Measurements from ENCODE around the gene SARDH.

The SARDH gene

GRCh38 chr9:133759946-133760345 lies 21.8 kb upstream of the SARDH start:
- no peak overlapping the region for H3K27ac ChIP-seq (ENCODE audit: low read depth, low read length)

GRCh38 chr9:133759146-133759900 lies 21.2 kb upstream of the SARDH start:
- no peak overlapping the region for H3K4me2 ChIP-seq (ENCODE audit: low read length)
- H3F3A ChIP-seq (ENCODE audit: control insufficient read depth, insufficient read depth), result peaks cover 3% of the 10 kb centered on the region; the same call in 1 of the 2 replicates
- H3K9me3 ChIP-seq (ENCODE audit: control insufficient read depth, insufficient read depth, low read length), result no peaks in the 10 kb centered on the region
- H4K20me1 ChIP-seq (ENCODE audit: control insufficient read depth, insufficient read depth, low read depth, low read length), result no peaks in the 10 kb centered on the region
- H3K79me2 ChIP-seq (ENCODE audit: control insufficient read depth, low read length), result no peaks in the 10 kb centered on the region
- no peak overlapping the region for H3K4me3 ChIP-seq (ENCODE audit: low read length)
- H3K27ac ChIP-seq (ENCODE audit: low read depth, low read length), result no peak overlapping the region
- TF ChIP-seq EZH2phosphoT487 (IDR thresholded peaks at IDR 0.05; ENCODE audit: borderline replicate concordance, low read length) (no peak), CTCF (IDR thresholded peaks at IDR 0.05; ENCODE audit: low read depth, low read length, poor library complexity, severe bottlenecking) (no peak)
- no peaks in the 10 kb centered on the region for H3K4me1 ChIP-seq (ENCODE audit: control insufficient read depth, low read length)
- H3K9me2 ChIP-seq (replicated peaks; ENCODE audit: control insufficient read depth, low read length), result no peaks in the 10 kb centered on the region
- H3K36me3 ChIP-seq (ENCODE audit: control insufficient read depth, low read length), result no peaks in the 10 kb centered on the region
- H3K27me3 ChIP-seq (ENCODE audit: control insufficient read depth, low read length), result no peaks in the 10 kb centered on the region

More at GRCh38 chr9:133759946-133760345, 21.8 kb upstream of the SARDH start:
- peaks cover 3% of the 10 kb centered on the region; the same call in 1 of the 2 replicates for H3F3A ChIP-seq (ENCODE audit: control insufficient read depth, insufficient read depth)
- no peaks in the 10 kb centered on the region for H3K4me1 ChIP-seq (ENCODE audit: control insufficient read depth, low read length)
- H3K9me2 ChIP-seq (replicated peaks; ENCODE audit: control insufficient read depth, low read length), result no peaks in the 10 kb centered on the region
- TF ChIP-seq EZH2phosphoT487 (IDR thresholded peaks at IDR 0.05; ENCODE audit: borderline replicate concordance, low read length) (no peak), CTCF (IDR thresholded peaks at IDR 0.05; ENCODE audit: low read depth, low read length, poor library complexity, severe bottlenecking) (no peak)
- H4K20me1 ChIP-seq (ENCODE audit: control insufficient read depth, insufficient read depth, low read depth, low read length), result no peaks in the 10 kb centered on the region
- no peaks in the 10 kb centered on the region for H3K9me3 ChIP-seq (ENCODE audit: control insufficient read depth, insufficient read depth, low read length)
- no peak overlapping the region for H3K4me2 ChIP-seq (ENCODE audit: low read length)
- H3K27me3 ChIP-seq (ENCODE audit: control insufficient read depth, low read length), result no peaks in the 10 kb centered on the region
- H3K36me3 ChIP-seq (ENCODE audit: control insufficient read depth, low read length), result no peaks in the 10 kb centered on the region
- H3K79me2 ChIP-seq (ENCODE audit: control insufficient read depth, low read length), result no peaks in the 10 kb centered on the region
- H3K4me3 ChIP-seq (ENCODE audit: low read length), result no peak overlapping the region

- Histone ChIP-seq H3K4me2 (ENCODE audit: low read length) (no peak overlapping the region), H3K9me3 (ENCODE audit: control insufficient read depth, insufficient read depth, low read length) (no peaks in the 10 kb centered on the region), H3K27ac (ENCODE audit: low read depth, low read length) (no peak overlapping the region), H3K27me3 (ENCODE audit: control insufficient read depth, low read length) (no peaks in the 10 kb centered on the region), H3K36me3 (ENCODE audit: control insufficient read depth, low read length) (no peaks in the 10 kb centered on the region), H3F3A (ENCODE audit: control insufficient read depth, insufficient read depth) (peaks cover 3% of the 10 kb centered on the region; the same call in 1 of the 2 replicates), H3K4me3 (ENCODE audit: low read length) (no peak overlapping the region), H3K79me2 (ENCODE audit: control insufficient read depth, low read length) (no peaks in the 10 kb centered on the region), H4K20me1 (ENCODE audit: control insufficient read depth, insufficient read depth, low read depth, low read length) (no peaks in the 10 kb centered on the region), H3K4me1 (ENCODE audit: control insufficient read depth, low read length) (no peaks in the 10 kb centered on the region), H3K9me2 (replicated peaks; ENCODE audit: control insufficient read depth, low read length) (no peaks in the 10 kb centered on the region)
- TF ChIP-seq CTCF (IDR thresholded peaks at IDR 0.05; ENCODE audit: low read depth, low read length, poor library complexity, severe bottlenecking) (no peak), EZH2phosphoT487 (IDR thresholded peaks at IDR 0.05; ENCODE audit: borderline replicate concordance, low read length) (no peak)
Measured at GRCh38 chr9:133758228-133758627, 20.1 kb upstream of the SARDH start.
